Activated T-cell treated with anti-CD3 and anti-CD28 coated beads for 4 hours (primary cell): ENCODE measurements around the gene SIGLEC11.
A peak's percentile ranks its signal among the peaks of the same experiment; 100 is the strongest.
"Not testable (repeated sequence)": the region's sequence is repeated elsewhere in the genome, so short reads cannot be mapped to it uniquely, and the experiment has no call there.

Experiments
- DNase-seq: peaks from one replicate; pipeline ENCODE4 v3.0.0-alpha.2; 2020

The SIGLEC11 gene

GRCh38 chr19:49960980-49961379, at the start of gene SIGLEC11:
TSS of gene SIGLEC11 (minus strand) at chr19:49961172. CDS start at chr19:49961081, 91 bp downstream.
- not testable (repeated sequence) for DNase-seq

- DNase-seq, result no peak
Observed at GRCh38 chr19:50008532-50008931, 47.6 kb upstream of the SIGLEC11 start.

- DNase-seq, result no peak
Observed at GRCh38 chr19:50007947-50008346, 47.0 kb upstream of the SIGLEC11 start.

GRCh38 chr19:50007170-50007569, 46.2 kb upstream of the SIGLEC11 start:
- no peak for DNase-seq

- DNase-seq, result no peak
Observed at GRCh38 chr19:50005428-50005827, 44.5 kb upstream of the SIGLEC11 start.

- no peak for DNase-seq
Observed at GRCh38 chr19:50003810-50004419, 42.9 kb upstream of the SIGLEC11 start.

- DNase-seq, result no peak
Observed at GRCh38 chr19:50003254-50003788, 42.3 kb upstream of the SIGLEC11 start.

- DNase-seq, result no peak
Observed at GRCh38 chr19:50002386-50002960, 41.5 kb upstream of the SIGLEC11 start.

GRCh38 chr19:50001775-50002174, 40.8 kb upstream of the SIGLEC11 start:
- DNase-seq, result no peak

- DNase-seq, result no peak
Observed at GRCh38 chr19:50000841-50001557, 40.0 kb upstream of the SIGLEC11 start.

GRCh38 chr19:50000038-50000840, 39.3 kb upstream of the SIGLEC11 start:
- DNase-seq, result no peak

- no peak for DNase-seq
Observed at GRCh38 chr19:49999371-50000010, 38.5 kb upstream of the SIGLEC11 start.

GRCh38 chr19:49997709-49998108, 36.7 kb upstream of the SIGLEC11 start:
- DNase-seq, result no peak

- DNase-seq, result no peak
Observed at GRCh38 chr19:49988433-49988832, 27.5 kb upstream of the SIGLEC11 start.

- DNase-seq, result no peak
Observed at GRCh38 chr19:49988007-49988406, 27.0 kb upstream of the SIGLEC11 start.

GRCh38 chr19:49987159-49987698, 26.3 kb upstream of the SIGLEC11 start:
- peak; percentile 48 for DNase-seq

- no peak for DNase-seq
Observed at GRCh38 chr19:49986354-49986753, 25.4 kb upstream of the SIGLEC11 start.

GRCh38 chr19:49985871-49986270, 24.9 kb upstream of the SIGLEC11 start:
- DNase-seq, result no peak

- no peak for DNase-seq
Observed at GRCh38 chr19:49984491-49984890, 23.5 kb upstream of the SIGLEC11 start.

GRCh38 chr19:49983645-49984229, 22.8 kb upstream of the SIGLEC11 start:
- DNase-seq, result peak; percentile 81

- DNase-seq, result no peak
Observed at GRCh38 chr19:49981603-49982593, 20.9 kb upstream of the SIGLEC11 start.
